Measurements from ENCODE around the gene SF3A2.

DNA sequence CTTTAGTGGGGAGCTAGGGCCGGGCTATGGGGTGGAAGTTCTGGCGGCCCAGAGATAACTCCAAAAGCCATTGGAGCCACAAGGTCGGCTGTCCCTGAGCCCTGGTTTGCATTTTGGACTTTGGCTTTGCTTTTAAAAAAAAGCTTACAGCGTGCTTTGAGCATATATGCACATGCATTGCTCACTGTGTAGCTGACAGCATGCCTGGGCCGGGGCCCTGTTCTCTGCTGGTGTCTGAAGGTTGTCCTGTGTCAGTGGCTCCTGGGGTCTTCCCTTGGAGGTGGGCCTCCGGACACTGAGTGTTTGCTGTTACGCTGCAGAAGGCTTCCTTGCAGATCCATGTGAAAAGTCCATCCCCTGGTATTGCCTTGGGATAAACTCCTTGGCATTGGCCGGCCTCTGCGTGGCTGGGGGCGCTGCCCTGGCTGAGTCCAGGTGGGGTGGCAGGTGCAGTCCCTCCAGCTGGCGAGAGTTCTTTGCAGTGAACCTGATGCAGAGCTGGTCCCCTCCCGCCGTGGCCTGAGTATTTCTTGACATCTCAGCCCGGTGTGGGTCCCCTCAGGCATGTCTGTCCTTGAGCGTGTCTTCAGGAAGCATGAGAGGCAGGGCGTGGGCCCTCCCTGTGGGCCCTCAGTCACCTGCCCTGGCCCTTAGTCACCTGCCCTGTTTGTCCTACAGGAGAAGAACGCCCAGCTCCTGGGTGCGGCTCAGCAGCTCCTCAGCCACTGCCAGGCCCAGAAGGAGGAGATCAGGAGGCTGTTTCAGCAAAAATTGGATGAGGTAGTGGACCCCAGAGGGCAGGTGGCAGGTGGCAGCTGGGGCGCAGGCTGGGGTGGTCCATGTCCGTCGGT lies 23.5 kb upstream of the SF3A2 start:
- TF ChIP-seq ZNF274 (IDR thresholded peaks at IDR 0.05; ENCODE audit: low read depth, low read length) (no peak), YY1 (IDR thresholded peaks at IDR 0.05; ENCODE audit: insufficient read depth, insufficient read length) (no peak)
